T-helper 17 cell (primary cell): ENCODE measurements around the gene GRIN1. TPM values are rescaled to one million over a fixed set of nuclear protein-coding genes. Genes with fewer than 3 reads are reported as not detected.

Experiments
- ATAC-seq: fragments of 150-1000 bp; cut with Tn5 transposase; 2 replicates; pipeline ENCODE4 v1.10.0; 2021; ENCODE audit warnings: mild to moderate bottlenecking, moderate library complexity
- DNase-seq, 3 donors: peaks; one replicate each; pipeline versions ENCODE4 v3.0.0 to v3.0.0-alpha.2; 2020 to 2021
- H3K9me3 ChIP-seq: one replicate; pipeline ENCODE4 v1.7.0; 2013; ENCODE audit warnings: low read length, mild to moderate bottlenecking; ENCODE audit not compliant: control insufficient read depth, poor library complexity, severe bottlenecking
- H3K27ac Mint-ChIP-seq: one replicate; pipeline ENCODE4 v1.8.0; 2022; ENCODE audit warnings: mild to moderate bottlenecking, moderate library complexity, mixed read lengths
- H3K27me3 Mint-ChIP-seq: one replicate; pipeline ENCODE4 v1.8.0; 2022; ENCODE audit warnings: mixed read lengths
- H3K36me3 Mint-ChIP-seq: one replicate; pipeline ENCODE4 v1.8.0; 2022; ENCODE audit warnings: low read depth, mixed read lengths
- H3K4me1 Mint-ChIP-seq: one replicate; pipeline ENCODE4 v1.8.0; 2022; ENCODE audit warnings: mild to moderate bottlenecking, mixed read lengths
- H3K4me3 Mint-ChIP-seq: one replicate; pipeline ENCODE4 v1.8.0; 2022; ENCODE audit warnings: mild to moderate bottlenecking, moderate library complexity, mixed read lengths
- total RNA-seq, 4 donors: library from RNA in 2 of 4; stranded (reverse) in 2 of 4; gene quantifications; one replicate each; pipeline ENCODE4 v1.2.3 and lab custom pipeline; 2022 to 2026

GRIN1 gene
- total RNA-seq, 2 donors from 2014 or later = not detected

DNA sequence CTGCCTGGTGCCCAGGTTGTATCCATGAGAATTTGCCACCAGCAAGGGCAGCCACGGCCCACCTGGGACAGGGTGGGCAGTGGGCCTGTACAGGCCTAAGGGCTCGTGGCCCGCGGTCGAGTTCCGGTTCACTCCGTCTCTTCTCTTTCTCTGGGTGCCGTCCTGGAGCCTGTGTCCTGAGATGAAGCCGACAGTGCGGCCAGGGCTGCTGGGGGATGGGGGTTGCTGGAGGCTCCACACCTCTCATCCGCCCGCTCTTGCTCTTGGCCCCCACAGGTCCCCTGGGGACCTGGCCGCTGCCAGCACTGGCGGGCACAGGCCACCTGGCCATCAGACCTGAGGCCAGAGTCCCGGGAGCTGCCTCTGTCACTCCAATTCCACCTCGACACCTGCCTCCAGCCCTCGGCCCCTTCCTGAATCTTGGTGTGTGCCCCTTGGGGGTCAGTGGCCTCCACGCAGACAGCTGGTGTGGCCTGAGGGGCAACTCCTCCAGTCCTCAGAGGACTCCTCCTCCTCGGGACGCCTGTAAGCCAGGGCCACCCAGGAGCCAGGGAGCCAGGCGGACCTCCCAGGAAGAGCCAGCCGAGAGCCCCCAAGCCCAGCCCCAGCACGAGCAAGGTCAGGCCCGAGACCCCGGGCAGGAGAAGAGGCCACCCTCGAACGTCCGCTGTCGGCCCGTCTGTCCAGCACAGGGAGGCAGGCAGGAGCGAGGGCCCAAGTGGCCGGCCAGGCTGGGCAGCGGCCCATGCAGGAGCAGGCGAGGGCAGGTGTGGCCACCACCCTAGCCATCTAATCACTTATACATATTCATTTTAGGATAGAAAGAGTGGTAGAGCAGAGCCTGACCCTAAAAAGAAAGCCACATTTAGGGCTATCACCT, 25.7 kb downstream of the GRIN1 start:
- DNase-seq (no peak), ATAC-seq (no peak)
- H3K4me1 Mint-ChIP-seq = peaks cover 8% of the 10 kb centered on the region
- peaks cover 19% of the 10 kb centered on the region for H3K27me3 Mint-ChIP-seq
- no peaks in the 10 kb centered on the region for H3K36me3 Mint-ChIP-seq
- H3K9me3 ChIP-seq = no peaks in the 10 kb centered on the region
- no peak overlapping the region for H3K4me3 Mint-ChIP-seq
- no peak overlapping the region for H3K27ac Mint-ChIP-seq

- Mint-ChIP-seq H3K4me1 (peaks cover 8% of the 10 kb centered on the region), H3K27me3 (peaks cover 17% of the 10 kb centered on the region), H3K4me3 (no peak overlapping the region), H3K27ac (no peak overlapping the region), H3K36me3 (no peaks in the 10 kb centered on the region)
- no peak for DNase-seq
- no peaks in the 10 kb centered on the region for H3K9me3 ChIP-seq
- ATAC-seq = no peak
These were observed 26.4 kb downstream of the GRIN1 start for GRCh38 chr9:137165250-137165836.

DNA sequence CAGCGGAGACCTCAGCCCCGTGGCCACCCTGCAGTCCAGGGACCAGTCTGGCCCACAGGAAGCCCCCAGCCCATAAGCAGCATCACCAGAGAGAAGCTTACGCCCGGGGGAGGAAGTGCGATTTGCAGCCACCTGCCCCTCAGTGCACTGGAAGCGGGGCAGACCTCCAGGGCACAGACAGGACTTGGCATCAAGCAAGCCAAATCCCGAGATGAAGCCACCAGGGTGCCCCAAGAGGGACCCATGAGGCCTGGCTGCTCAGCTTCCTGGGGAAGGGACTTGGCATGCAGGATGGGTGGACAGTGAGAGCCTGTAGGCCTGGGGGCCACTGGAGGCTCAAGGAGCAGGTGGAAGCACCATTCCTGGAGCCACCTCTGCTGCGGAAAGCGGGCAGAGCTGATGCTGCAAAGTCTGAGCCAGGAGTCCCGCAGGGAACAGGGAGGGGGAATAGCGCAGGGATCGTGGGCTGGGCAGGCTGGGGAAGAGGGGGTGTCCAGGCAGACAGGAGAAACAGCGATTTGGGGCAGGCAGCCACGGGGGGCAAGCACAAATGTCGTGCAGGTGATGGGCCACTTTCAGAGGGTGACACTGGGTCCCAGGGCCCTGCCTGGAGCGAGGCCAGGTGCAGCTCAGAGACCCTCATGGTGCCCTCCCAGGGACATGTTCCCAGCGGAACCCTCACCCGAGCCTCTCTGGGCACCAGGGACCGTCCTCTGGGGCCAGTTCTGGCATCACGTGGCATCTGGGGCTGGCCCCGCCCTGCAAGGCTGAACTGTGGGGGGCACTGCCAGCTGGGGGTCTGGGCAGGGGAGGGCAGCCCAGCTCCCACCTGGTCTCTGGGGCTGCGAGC, 27.7 kb downstream of the GRIN1 start:
- DNase-seq = no peak
- Mint-ChIP-seq H3K4me3 (peak overlapping the region; percentile 72), H3K27ac (no peak overlapping the region), H3K36me3 (no peaks in the 10 kb centered on the region), H3K27me3 (peaks cover 20% of the 10 kb centered on the region), H3K4me1 (peaks cover 8% of the 10 kb centered on the region)
- no peak for ATAC-seq
- no peaks in the 10 kb centered on the region for H3K9me3 ChIP-seq

DNA sequence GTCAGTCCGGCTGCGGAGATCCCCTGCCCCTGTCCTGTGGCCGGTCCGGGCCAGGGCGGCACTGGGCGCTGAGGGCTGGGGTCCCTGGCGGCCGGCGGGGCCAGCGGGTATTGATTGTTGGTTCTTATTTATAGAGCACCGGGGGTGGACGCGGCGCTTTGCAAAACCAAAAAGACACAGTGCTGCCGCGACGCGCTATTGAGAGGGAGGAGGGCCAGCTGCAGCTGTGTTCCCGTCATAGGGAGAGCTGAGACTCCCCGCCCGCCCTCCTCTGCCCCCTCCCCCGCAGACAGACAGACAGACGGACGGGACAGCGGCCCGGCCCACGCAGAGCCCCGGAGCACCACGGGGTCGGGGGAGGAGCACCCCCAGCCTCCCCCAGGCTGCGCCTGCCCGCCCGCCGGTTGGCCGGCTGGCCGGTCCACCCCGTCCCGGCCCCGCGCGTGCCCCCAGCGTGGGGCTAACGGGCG, 28.4 kb downstream of the GRIN1 start:
- Mint-ChIP-seq H3K27ac (no peak overlapping the region), H3K27me3 (peaks cover 20% of the 10 kb centered on the region), H3K4me3 (no peak overlapping the region), H3K4me1 (peaks cover 8% of the 10 kb centered on the region), H3K36me3 (no peaks in the 10 kb centered on the region)
- ATAC-seq (no peak), DNase-seq (no peak)
- H3K9me3 ChIP-seq = no peaks in the 10 kb centered on the region

- Mint-ChIP-seq H3K27me3 (peaks cover 25% of the 10 kb centered on the region), H3K4me1 (peaks cover 8% of the 10 kb centered on the region), H3K4me3 (no peak overlapping the region), H3K36me3 (no peaks in the 10 kb centered on the region), H3K27ac (no peak overlapping the region)
- no peaks in the 10 kb centered on the region for H3K9me3 ChIP-seq
- peak; percentile 11 for ATAC-seq
- no peak for DNase-seq
These were observed 29.0 kb downstream of the GRIN1 start for GRCh38 chr9:137167747-137168572.

DNA sequence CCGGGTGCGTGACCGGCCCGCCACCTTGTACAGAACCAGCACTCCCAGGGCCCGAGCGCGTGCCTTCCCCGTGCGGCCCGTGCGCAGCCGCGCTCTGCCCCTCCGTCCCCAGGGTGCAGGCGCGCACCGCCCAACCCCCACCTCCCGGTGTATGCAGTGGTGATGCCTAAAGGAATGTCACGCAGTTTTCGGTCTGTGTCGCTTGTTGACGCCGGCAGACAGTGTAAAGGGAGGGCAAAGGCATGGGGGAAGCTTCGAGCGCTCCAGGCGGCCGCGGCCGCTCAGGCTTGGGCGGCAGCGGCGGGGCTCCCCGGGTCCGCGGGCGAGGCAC, 29.6 kb downstream of the GRIN1 start:
- Mint-ChIP-seq H3K27me3 (peaks cover 30% of the 10 kb centered on the region), H3K27ac (no peak overlapping the region), H3K4me3 (peak overlapping the region; percentile 61), H3K36me3 (no peaks in the 10 kb centered on the region), H3K4me1 (peaks cover 6% of the 10 kb centered on the region)
- no peaks in the 10 kb centered on the region for H3K9me3 ChIP-seq
- peak; percentile 47 for ATAC-seq
- DNase-seq = no peak

GRCh38 chr9:137168904-137169856, 30.2 kb downstream of the GRIN1 start:
- peaks cover 29% of the 10 kb centered on the region for H3K27me3 Mint-ChIP-seq
- peak; percentile 35 for ATAC-seq

DNA sequence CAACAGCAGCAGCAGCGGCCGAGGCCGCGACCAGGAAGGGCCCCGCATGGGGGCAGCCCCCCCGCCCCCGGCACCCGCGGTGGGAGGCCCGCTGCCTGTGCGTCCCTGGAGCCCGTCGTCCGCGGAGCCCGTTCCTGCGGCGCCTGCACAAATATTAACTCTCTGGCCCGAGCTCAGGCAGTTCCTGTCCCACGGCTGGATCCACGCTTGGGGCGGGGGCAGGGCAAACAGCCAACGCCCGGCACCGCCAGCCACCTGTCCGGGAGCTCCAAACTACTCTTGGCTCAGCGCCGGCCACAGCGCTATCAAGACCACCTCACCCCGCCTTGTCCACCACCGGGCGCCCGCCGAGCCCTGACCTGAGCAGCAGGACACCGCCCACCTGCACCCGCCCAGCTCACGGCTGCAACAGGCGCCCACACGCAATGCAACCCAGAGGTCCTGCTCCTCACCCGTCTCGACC, 31.0 kb downstream of the GRIN1 start, which contains the start of gene LRRC26:
TSS of gene LRRC26 (minus strand) at position 156 of the 463 bp plus-strand sequence. CDS start at position 48, 108 bp downstream.
- Mint-ChIP-seq H3K4me1 (peaks cover 6% of the 10 kb centered on the region), H3K27ac (no peak within 1 kb of the TSS), H3K4me3 (peak within 1 kb of the TSS; percentile 61), H3K36me3 (no peaks in the 10 kb centered on the region), H3K27me3 (peaks cover 23% of the 10 kb centered on the region)
- DNase-seq = no peak
- ATAC-seq = no peak
- no peaks in the 10 kb centered on the region for H3K9me3 ChIP-seq

More at GRCh38 chr9:137168904-137169856, 30.2 kb downstream of the GRIN1 start:
- peaks cover 6% of the 10 kb centered on the region for H3K4me1 Mint-ChIP-seq
- H3K27ac Mint-ChIP-seq = no peak overlapping the region
- peak overlapping the region; percentile 61 for H3K4me3 Mint-ChIP-seq
- DNase-seq = no peak
- H3K9me3 ChIP-seq = no peaks in the 10 kb centered on the region
- no peaks in the 10 kb centered on the region for H3K36me3 Mint-ChIP-seq

GRCh38 chr9:137170486-137171148, 31.7 kb downstream of the GRIN1 start:
- no peaks in the 10 kb centered on the region for H3K9me3 ChIP-seq
- no peak overlapping the region for H3K4me3 Mint-ChIP-seq
- peaks cover 6% of the 10 kb centered on the region for H3K4me1 Mint-ChIP-seq
- no peak overlapping the region for H3K27ac Mint-ChIP-seq
- ATAC-seq (no peak), DNase-seq (no peak)
- H3K36me3 Mint-ChIP-seq = no peaks in the 10 kb centered on the region
- peaks cover 23% of the 10 kb centered on the region for H3K27me3 Mint-ChIP-seq

DNA sequence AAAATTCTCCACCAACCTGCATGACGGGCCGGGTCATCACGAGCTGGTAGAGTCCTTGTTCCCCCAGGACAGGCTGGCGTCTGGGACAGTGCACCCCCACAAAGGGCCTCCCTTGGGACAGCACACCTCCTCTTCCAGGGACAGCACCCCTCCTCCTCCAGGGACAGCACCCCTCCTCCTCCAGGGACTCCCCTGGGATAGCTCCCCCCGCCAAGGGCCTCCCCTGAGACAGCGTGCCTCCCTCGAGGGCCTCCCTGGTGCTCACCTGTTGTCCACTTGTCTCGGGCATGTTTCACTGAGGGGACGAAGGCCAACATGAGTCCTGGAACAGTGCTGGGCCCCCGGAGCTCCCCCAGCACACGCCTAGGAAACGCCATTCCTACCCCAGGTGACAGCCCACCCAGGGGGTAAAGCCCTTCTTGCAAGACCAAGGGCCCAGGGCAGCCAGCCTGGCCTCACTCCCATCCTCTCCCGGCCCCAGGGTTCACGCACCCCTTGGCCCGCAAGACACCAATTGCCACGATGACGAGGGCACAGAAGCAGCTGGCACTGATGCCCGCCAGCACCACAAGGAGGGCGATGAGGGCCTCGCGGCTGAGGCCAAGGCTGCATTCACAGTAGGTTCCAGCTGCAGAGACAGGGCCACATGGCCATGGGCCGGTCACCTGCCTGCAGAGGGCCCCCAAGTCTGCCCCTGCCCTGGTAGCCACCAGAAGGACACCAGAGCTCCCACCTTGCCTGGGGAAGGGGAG, 32.4 kb downstream of the GRIN1 start:
- Mint-ChIP-seq H3K4me3 (no peak overlapping the region), H3K27me3 (peaks cover 21% of the 10 kb centered on the region), H3K27ac (no peak overlapping the region), H3K4me1 (peaks cover 6% of the 10 kb centered on the region), H3K36me3 (no peaks in the 10 kb centered on the region)
- ATAC-seq (no peak), DNase-seq (no peak)
- no peaks in the 10 kb centered on the region for H3K9me3 ChIP-seq
